Liver (tissue), 9 donors: ENCODE results near the gene UBE3C. TPM values are rescaled to one million over a fixed set of nuclear protein-coding genes. Genes with fewer than 3 reads are reported as not detected.

Experiments
- DNase-seq: peaks from one replicate; pipeline ENCODE4 v3.0.0-alpha.2; 2017; ENCODE audit warnings: low spot score
- H3K27ac ChIP-seq, 2 donors: one replicate each; pipeline ENCODE4 v1.7.0; 2013; ENCODE audit warnings: inconsistent platforms in 2 of 2, low read length in 2 of 2, control low read depth in 1 of 2, low read depth in 1 of 2, mild to moderate bottlenecking in 1 of 2
- H3K27me3 ChIP-seq, 4 donors: one replicate each; pipeline versions ENCODE4 v1.6.1 to v1.7.0; 2013; ENCODE audit warnings: low read length in 3 of 4, inconsistent platforms in 1 of 4, mild to moderate bottlenecking in 1 of 4, moderate library complexity in 1 of 4; ENCODE audit not compliant: control insufficient read depth in 4 of 4, insufficient read depth in 4 of 4
- H3K36me3 ChIP-seq, 4 donors: one replicate each; pipeline versions ENCODE4 v1.6.1 to v1.7.0; 2013; ENCODE audit warnings: low read length in 3 of 4, mild to moderate bottlenecking in 3 of 4, low read depth in 1 of 4, moderate library complexity in 1 of 4; ENCODE audit not compliant: control insufficient read depth in 4 of 4, insufficient read depth in 3 of 4
- H3K4me1 ChIP-seq, 4 donors: one replicate each; pipeline versions ENCODE4 v1.6.1 to v1.7.0; 2013; ENCODE audit warnings: low read length in 3 of 4, mild to moderate bottlenecking in 3 of 4, moderate library complexity in 1 of 4; ENCODE audit not compliant: control insufficient read depth in 4 of 4, insufficient read depth in 4 of 4
- H3K4me3 ChIP-seq, 3 donors: one replicate each; pipeline versions ENCODE4 v1.6.1 to v1.7.0; 2013; ENCODE audit warnings: low read length in 3 of 3, control low read depth in 1 of 3, low read depth in 1 of 3, mild to moderate bottlenecking in 1 of 3
- H3K9ac ChIP-seq, 2 donors: one replicate each; pipeline ENCODE4 v1.7.0; 2013; ENCODE audit warnings: low read length in 2 of 2, mild to moderate bottlenecking in 2 of 2, moderate library complexity in 2 of 2, control low read depth in 1 of 2, low read depth in 1 of 2
- H3K9me3 ChIP-seq, 4 donors: one replicate each; pipeline versions ENCODE4 v1.6.1 to v1.7.0; 2013; ENCODE audit warnings: low read length in 3 of 4; ENCODE audit not compliant: control insufficient read depth in 4 of 4
- ATF3 ChIP-seq: IDR thresholded peaks from 2 replicates; pipeline ENCODE4 v1.6.1; 2016; ENCODE audit warnings: antibody characterized with exemption
- EGR1 ChIP-seq, 2 donors: IDR thresholded peaks; 2 replicates each; pipeline ENCODE4 v1.6.1; 2016 to 2018; ENCODE audit warnings: antibody characterized with exemption in 2 of 2, low read depth in 2 of 2
- FOXA1 ChIP-seq: IDR thresholded peaks from 2 replicates; pipeline ENCODE4 v1.6.1; 2016; ENCODE audit warnings: antibody characterized with exemption
- FOXA2 ChIP-seq: IDR thresholded peaks from 2 replicates; pipeline ENCODE4 v1.6.1; 2016; ENCODE audit warnings: antibody characterized with exemption
- GABPA ChIP-seq, 2 donors: IDR thresholded peaks in 1 of 2; conservative IDR thresholded peaks in 1 of 2; 2 replicates each; pipeline ENCODE4 v1.6.1; 2016; ENCODE audit warnings: antibody characterized with exemption in 2 of 2, mild to moderate bottlenecking in 1 of 2, moderate library complexity in 1 of 2
- HNF4A ChIP-seq, 2 donors: conservative IDR thresholded peaks; 2 replicates each; pipeline ENCODE4 v1.6.1; 2016; ENCODE audit warnings: antibody characterized with exemption in 2 of 2, mild to moderate bottlenecking in 2 of 2
- HNF4G ChIP-seq: IDR thresholded peaks from 2 replicates; pipeline ENCODE4 v1.6.1; 2016; ENCODE audit warnings: antibody characterized with exemption
- JUND ChIP-seq, 2 donors: IDR thresholded peaks; 2 replicates each; pipeline ENCODE4 v1.6.1; 2016; ENCODE audit warnings: antibody characterized with exemption in 2 of 2
- NR2F2 ChIP-seq: IDR thresholded peaks from 2 replicates; pipeline ENCODE4 v1.6.1; 2016; ENCODE audit warnings: antibody characterized with exemption
- RAD21 ChIP-seq, 2 donors: IDR thresholded peaks; 2 replicates each; pipeline ENCODE4 v1.6.1; 2016; ENCODE audit warnings: antibody characterized with exemption in 2 of 2, mild to moderate bottlenecking in 2 of 2
- RXRA ChIP-seq, 2 donors: IDR thresholded peaks; 2 replicates each; pipeline ENCODE4 v1.6.1; 2017 to 2018; ENCODE audit warnings: antibody characterized with exemption in 2 of 2, mild to moderate bottlenecking in 1 of 2
- SP1 ChIP-seq: IDR thresholded peaks from 2 replicates; pipeline ENCODE4 v1.6.1; 2018; ENCODE audit warnings: antibody characterized with exemption, mild to moderate bottlenecking
- TAF1 ChIP-seq: conservative IDR thresholded peaks from 2 replicates; pipeline ENCODE4 v1.6.1; 2016; ENCODE audit warnings: antibody characterized with exemption, mild to moderate bottlenecking
- YY1 ChIP-seq: IDR thresholded peaks from 2 replicates; pipeline ENCODE4 v1.6.1; 2016; ENCODE audit warnings: antibody characterized with exemption, mild to moderate bottlenecking
- WGBS: extraction: QIAGEN DNeasy Blood & Tissue Kit; methylation state at CpG from one replicate; pipeline ENCODE4 v1.1.7; 2013; 5-methylcytosine and 5-hydroxymethylcytosine counted together
- polyA plus RNA-seq, 2 donors: library from polyadenylated mRNA; stranded (reverse) in 1 of 2; unstranded in 1 of 2; fragments of 200-250 nt in 1 of 2; fragments of >200 nt in 1 of 2; fragmentation: Nextera tagmentation in 1 of 2; extraction: Ambion mirVana in 1 of 2; gene quantifications; one replicate each; pipeline versions ENCODE4 v1.2.1 to v1.2.3, GENCODE V29; 2013 to 2015
- total RNA-seq, 2 donors: library from RNA; depleted of rRNA; stranded (reverse); fragments of >200 nt; gene quantifications; one replicate each; pipeline ENCODE4 v1.2.3, GENCODE V29; 2014
- TF ChIP-seq, protein P1 (sequence below): IDR thresholded peaks from 2 replicates; pipeline ENCODE4 v1.6.1; 2016; ENCODE audit warnings: antibody characterized with exemption
- TF ChIP-seq, protein P2 (sequence below): fragments of 150-350 bp; IDR thresholded peaks from 2 replicates; pipeline ENCODE4 v1.5.1; 2017; ENCODE audit warnings: improper control_type of control experiment, low read depth, low read length; ENCODE audit not compliant: missing input control
- TF ChIP-seq, protein P3 (sequence below): IDR thresholded peaks from 2 replicates; pipeline ENCODE4 v1.6.1; 2016; ENCODE audit warnings: antibody characterized with exemption
- TF ChIP-seq, protein P4 (sequence below): IDR thresholded peaks from 2 replicates; pipeline ENCODE4 v1.6.1; 2016; ENCODE audit warnings: antibody characterized with exemption, mild to moderate bottlenecking
- donor health status: healthy.
- donor health status: healthy.
- donor health status: healthy.
- donor health status: healthy.
- donor health status: healthy.

Gene UBE3C
- total and polyA plus RNA-seq, 4 donors = 10.3 to 61.8 (median 33.9) TPM

DNA sequence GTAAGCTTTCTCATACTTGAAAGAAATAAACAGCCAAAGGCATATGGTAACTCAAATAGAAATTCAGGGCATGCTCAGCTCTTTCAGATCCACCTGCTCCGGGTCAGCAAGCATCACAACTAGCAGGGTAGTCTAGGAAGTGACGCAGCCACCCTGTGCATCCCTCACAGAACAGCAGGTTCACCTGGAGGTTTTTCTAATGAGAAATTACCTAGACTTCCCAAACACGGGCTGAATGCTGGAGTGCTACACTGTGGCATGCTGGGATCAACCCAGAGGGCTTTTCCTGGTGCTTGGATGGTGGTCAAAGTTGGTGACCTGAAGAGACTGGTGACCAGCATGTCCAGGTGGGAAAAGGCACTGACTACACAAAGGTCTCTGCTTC lies 131.3 kb downstream of the UBE3C start:
- H3K9me3 ChIP-seq = no peaks in the 10 kb centered on the region
- H3K4me3 ChIP-seq = no peak overlapping the region
- H3K4me1 ChIP-seq = peaks cover 0 to 23% (median 9%) of the 10 kb centered on the region in 4 donors
- peaks cover 0 to 26% (median 21%) of the 10 kb centered on the region in 4 donors for H3K36me3 ChIP-seq
- 96% methylated on average over 3 of the region's 3 CpGs for WGBS
- no peaks in the 10 kb centered on the region for H3K27me3 ChIP-seq
- no peak overlapping the region for H3K27ac ChIP-seq
- no peak for DNase-seq
- TF ChIP-seq SP1 = no peak
- TF ChIP-seq, protein P1, sequence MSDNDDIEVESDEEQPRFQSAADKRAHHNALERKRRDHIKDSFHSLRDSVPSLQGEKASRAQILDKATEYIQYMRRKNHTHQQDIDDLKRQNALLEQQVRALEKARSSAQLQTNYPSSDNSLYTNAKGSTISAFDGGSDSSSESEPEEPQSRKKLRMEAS = no peak
- TF ChIP-seq ATF3 = no peak
- no peak for TF ChIP-seq NR2F2
- TF ChIP-seq FOXA1 = no peak
- TF ChIP-seq TAF1 = no peak
- no peak for TF ChIP-seq RAD21 (IDR thresholded peaks at IDR 0.05)
- no peak for TF ChIP-seq RXRA (IDR thresholded peaks at IDR 0.05)
- TF ChIP-seq HNF4G = no peak
- TF ChIP-seq, protein P2, sequence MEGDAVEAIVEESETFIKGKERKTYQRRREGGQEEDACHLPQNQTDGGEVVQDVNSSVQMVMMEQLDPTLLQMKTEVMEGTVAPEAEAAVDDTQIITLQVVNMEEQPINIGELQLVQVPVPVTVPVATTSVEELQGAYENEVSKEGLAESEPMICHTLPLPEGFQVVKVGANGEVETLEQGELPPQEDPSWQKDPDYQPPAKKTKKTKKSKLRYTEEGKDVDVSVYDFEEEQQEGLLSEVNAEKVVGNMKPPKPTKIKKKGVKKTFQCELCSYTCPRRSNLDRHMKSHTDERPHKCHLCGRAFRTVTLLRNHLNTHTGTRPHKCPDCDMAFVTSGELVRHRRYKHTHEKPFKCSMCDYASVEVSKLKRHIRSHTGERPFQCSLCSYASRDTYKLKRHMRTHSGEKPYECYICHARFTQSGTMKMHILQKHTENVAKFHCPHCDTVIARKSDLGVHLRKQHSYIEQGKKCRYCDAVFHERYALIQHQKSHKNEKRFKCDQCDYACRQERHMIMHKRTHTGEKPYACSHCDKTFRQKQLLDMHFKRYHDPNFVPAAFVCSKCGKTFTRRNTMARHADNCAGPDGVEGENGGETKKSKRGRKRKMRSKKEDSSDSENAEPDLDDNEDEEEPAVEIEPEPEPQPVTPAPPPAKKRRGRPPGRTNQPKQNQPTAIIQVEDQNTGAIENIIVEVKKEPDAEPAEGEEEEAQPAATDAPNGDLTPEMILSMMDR = no peak
- TF ChIP-seq FOXA2 = no peak
- TF ChIP-seq GABPA (IDR thresholded peaks at IDR 0.05 in 1 of 2, conservative IDR thresholded peaks at IDR 0.05 in 1 of 2) = no peak
- TF ChIP-seq EGR1 (IDR thresholded peaks at IDR 0.05; ENCODE audit: low read depth in 2 of 2) = no peak
- no peak for TF ChIP-seq JUND (IDR thresholded peaks at IDR 0.05)
- no peak for TF ChIP-seq YY1
- TF ChIP-seq, protein P3, sequence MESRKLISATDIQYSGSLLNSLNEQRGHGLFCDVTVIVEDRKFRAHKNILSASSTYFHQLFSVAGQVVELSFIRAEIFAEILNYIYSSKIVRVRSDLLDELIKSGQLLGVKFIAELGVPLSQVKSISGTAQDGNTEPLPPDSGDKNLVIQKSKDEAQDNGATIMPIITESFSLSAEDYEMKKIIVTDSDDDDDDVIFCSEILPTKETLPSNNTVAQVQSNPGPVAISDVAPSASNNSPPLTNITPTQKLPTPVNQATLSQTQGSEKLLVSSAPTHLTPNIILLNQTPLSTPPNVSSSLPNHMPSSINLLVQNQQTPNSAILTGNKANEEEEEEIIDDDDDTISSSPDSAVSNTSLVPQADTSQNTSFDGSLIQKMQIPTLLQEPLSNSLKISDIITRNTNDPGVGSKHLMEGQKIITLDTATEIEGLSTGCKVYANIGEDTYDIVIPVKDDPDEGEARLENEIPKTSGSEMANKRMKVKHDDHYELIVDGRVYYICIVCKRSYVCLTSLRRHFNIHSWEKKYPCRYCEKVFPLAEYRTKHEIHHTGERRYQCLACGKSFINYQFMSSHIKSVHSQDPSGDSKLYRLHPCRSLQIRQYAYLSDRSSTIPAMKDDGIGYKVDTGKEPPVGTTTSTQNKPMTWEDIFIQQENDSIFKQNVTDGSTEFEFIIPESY = no peak
- no peak for TF ChIP-seq HNF4A (conservative IDR thresholded peaks at IDR 0.05)
- TF ChIP-seq, protein P4, sequence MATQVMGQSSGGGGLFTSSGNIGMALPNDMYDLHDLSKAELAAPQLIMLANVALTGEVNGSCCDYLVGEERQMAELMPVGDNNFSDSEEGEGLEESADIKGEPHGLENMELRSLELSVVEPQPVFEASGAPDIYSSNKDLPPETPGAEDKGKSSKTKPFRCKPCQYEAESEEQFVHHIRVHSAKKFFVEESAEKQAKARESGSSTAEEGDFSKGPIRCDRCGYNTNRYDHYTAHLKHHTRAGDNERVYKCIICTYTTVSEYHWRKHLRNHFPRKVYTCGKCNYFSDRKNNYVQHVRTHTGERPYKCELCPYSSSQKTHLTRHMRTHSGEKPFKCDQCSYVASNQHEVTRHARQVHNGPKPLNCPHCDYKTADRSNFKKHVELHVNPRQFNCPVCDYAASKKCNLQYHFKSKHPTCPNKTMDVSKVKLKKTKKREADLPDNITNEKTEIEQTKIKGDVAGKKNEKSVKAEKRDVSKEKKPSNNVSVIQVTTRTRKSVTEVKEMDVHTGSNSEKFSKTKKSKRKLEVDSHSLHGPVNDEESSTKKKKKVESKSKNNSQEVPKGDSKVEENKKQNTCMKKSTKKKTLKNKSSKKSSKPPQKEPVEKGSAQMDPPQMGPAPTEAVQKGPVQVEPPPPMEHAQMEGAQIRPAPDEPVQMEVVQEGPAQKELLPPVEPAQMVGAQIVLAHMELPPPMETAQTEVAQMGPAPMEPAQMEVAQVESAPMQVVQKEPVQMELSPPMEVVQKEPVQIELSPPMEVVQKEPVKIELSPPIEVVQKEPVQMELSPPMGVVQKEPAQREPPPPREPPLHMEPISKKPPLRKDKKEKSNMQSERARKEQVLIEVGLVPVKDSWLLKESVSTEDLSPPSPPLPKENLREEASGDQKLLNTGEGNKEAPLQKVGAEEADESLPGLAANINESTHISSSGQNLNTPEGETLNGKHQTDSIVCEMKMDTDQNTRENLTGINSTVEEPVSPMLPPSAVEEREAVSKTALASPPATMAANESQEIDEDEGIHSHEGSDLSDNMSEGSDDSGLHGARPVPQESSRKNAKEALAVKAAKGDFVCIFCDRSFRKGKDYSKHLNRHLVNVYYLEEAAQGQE = no peak
- no peak overlapping the region for H3K9ac ChIP-seq
